ENCODE results near the gene MBLAC2.

MBLAC2 gene

DNA sequence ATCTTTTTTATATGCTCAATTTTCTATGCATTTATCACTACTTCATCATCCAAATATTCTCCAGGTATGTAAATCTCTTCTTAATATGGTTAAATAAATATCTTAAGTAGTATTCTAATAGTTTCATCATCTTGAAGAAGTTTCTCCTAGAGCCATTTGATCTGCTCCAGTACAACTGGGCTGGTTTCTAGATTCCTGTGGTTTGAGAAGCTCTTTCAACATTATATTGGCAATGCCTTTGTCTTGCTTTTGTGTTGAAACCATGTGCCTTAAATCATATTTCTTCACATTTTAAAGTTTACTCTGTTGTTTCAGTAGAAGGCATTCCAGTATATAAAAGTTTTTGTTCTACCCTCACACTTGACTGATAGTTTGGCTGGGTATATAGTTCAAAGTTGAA is 27.6 kb downstream of the MBLAC2 start:
- no peak for DNase-seq

DNA sequence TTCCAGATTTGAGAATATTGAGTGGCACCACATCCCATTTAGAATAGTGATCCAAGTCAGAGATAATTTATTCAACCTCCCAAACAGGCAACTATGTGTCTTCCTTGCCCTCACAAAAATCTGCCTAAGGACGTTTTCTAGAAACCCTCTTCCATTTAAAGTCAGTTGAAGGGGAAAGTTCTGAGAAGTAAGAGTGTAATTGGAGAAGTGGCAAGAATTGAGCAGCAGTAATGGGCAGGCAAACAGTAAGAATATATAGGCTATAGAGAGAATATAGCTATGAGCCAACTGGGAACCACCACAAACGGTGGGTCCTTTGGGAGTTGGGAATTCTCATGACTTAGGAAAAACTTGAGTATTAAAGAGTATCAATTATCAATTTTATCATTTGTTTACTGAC is 33.9 kb downstream of the MBLAC2 start:
- no peak for DNase-seq

DNA sequence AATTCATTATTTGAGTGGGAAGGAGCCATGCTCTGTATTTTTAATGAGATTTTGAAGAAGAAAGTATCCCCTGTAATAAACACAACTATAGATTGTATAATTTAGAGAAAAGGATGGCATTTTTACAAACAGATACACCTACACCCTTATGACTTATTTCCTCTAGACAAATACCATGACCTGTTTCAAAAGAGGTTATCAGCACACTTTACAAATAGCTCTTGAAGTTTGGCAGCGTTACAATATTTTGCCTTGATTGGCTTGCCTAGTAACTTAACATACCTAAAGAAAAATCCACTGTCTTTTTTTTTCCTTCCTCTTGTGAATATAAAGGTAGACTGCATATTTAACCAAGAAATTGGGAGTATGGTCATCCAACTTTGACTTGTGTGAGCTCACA is 36.5 kb downstream of the MBLAC2 start:
- DNase-seq, result no peak

DNA sequence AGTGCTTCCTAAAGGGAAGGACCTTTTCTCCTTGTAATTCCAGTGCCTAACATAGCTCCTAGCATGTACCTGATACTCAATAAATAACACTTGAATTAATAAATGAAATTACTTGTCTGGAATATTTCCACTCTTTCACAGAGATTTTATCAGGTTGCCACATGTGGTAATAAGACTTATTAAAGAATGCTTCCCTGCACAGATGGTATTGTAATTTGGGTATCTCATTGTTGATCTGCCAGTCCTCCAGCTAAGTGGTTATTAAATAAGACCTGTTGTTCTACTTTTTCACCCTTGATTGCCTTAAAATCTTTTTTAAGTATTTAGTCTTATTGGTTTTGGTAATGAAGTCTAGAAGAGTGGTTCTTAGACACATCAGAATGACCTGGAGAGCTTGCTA is 36.9 kb downstream of the MBLAC2 start:
- DNase-seq, result no peak

DNA sequence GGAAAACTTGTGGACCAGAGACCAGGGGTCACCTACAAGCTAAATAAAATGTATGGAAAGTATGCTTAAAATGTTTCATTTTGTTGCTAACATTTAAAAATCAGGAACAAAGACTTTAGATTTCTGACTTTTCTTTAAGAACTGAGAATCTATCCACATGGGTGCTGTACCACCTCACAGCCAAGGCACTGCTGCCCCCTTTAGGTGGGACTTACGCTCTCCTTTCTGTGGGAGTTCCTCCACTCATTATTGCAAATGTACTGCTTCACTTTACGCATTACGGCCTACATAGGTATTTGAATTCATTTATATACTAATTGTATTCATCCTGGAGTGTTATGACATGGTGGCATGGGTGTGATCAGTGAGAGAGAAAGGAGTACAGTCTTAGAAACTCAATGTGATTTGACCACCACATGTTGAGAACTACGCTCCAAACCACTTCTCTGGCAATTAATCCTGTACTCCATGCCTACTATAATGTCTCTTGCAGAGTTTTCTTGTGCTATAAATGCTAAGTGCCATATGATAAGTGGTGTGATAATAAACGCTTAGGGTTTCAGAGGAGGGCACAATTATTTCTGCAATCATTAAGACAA is 40.4 kb downstream of the MBLAC2 start:
- DNase-seq, result peak; percentile 20

- no peak for DNase-seq
Observed at GRCh38 chr5:90424245-90424644, 50.3 kb downstream of the MBLAC2 start.

DNA sequence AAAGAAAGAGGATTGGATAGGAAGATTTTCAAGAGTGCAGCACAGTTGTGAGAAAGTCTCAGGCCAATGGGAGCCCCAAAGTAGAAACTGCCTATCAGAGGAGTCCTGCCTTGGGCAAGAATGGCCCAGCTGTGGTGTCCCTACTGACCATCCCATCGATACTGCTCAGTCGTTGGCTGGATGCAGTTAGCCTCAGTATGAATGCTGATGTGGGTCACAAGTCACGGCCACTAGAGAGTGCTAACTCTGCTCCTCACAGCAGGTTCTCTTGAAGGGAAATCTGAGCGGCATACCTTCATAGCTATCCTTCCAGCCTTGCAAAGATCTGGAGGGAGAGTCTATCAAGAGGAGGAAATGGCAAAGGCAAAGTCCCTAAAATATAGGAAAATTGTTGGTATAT is 53.4 kb downstream of the MBLAC2 start:
- DNase-seq, result no peak

DNA sequence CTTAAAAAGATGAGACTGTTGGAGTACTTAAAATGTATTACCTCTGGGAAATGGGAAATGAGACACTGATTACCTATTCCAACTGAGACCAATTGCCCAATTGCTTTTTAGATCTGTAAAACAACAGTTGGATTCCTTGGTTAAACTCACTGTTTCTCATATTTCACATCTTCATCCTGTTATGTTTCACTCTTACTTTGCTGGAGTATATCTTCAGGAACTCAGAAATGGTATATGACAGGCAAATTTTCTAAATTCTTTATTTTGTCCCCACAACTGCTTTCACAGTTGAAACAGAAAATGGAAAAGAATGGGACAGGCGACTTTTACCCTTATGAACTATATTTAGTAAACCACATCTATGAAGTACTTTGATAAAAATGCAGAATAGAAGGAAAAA is 56.4 kb downstream of the MBLAC2 start:
- no peak for DNase-seq

- DNase-seq, result no peak
Observed at GRCh38 chr5:90410178-90410762, 64.3 kb downstream of the MBLAC2 start.

DNA sequence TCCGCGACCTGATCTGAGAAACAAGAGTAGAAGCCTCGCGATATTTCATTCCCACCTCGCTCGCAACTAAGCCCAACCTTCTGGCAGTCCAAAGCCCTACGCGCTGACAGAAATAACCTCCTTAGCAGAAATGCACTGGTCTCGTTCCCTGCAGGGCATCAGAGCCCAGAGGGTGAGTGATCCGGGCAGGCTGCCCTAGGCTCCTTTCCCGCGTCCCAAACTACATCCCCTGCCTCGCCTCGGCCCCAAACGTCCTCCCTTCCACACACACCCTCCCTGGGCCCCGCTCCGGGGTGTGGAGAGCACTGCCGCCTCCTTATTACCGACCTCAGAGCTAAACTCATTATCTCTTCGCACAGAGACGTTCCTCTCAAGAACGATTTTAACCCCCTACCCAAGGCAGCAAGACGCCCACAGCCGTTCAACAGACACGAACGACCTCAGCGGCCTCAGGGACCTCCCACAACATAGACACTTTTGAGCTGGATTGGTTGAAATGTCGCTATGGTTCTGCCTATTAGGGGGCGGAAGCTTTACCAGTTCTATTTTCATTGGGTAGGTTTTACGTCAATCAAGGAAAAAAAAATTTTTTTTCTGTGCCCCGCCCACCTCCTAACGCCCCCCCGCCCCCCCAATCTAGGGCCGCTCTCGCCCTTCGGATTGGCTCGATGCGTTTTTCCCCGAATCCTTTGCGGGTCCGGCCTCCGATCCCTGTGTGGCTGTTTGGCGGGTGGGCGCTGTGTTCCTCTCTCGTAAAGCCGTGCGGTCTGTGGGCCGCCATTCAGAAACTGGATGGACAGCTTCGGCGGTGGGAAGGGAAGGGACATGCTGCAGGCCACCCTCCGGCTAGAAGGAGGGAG is 65.0 kb downstream of the MBLAC2 start, which contains the start of gene CETN3:
Gene CETN3 (minus strand): TSS at position 439 of the 860 bp plus-strand sequence. CDS start 95 bp downstream, at position 344.
- peak; percentile 88 for DNase-seq

DNA sequence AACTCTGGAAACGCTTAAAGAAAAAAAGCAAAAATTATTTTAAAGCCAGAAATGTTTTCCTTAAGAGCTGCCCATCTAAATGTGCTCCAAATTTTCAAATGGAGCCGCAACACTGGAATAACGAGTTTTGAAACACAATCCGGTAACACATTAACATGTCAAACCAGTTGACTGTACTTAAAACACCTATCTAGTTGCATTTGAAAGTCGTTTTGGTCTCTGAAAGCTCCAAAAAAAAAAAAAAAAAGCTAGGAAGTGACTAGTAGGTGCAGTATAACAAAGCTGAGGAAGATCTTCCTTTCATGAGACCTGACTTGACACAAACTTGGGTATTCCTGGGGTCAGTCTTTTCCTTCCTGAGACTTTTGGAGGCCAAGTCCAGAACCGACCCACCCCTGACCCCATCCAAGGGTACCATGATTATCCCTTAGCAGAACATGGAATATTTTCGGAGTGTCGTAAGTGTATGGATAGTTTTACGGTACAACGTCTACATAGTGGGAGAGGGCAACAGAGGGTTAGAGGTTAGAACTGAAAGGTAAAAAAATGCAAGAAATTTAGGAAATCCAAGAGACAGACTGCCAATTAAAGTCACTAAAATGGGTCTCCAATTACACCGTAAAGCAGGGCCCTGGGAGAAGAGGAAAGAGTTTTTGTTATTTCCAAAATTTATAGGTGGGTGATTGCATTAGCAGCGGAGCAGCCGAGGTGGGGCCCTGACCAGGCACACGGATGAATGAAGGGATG is 65.8 kb downstream of the MBLAC2 start:
- DNase-seq, result no peak
